HUES64 (cell line): Measurements from ENCODE around the gene DUSP7.

Experiments used
- H3K27ac ChIP-seq: 2 replicates; pipeline ENCODE4 v1.7.0; 2013; ENCODE audit warnings: low read depth, low read length, inconsistent platforms
- H3K27me3 ChIP-seq: 2 replicates; pipeline ENCODE4 v1.6.1; 2013; ENCODE audit warnings: mild to moderate bottlenecking, low read length; ENCODE audit not compliant: insufficient read depth
- H3K36me3 ChIP-seq: 2 replicates; pipeline ENCODE4 v1.6.1; 2013; ENCODE audit warnings: mild to moderate bottlenecking, low read length; ENCODE audit not compliant: insufficient read depth
- H3K4me1 ChIP-seq: 2 replicates; pipeline ENCODE4 v1.6.1; 2013; ENCODE audit warnings: mild to moderate bottlenecking, low read length, moderate library complexity; ENCODE audit not compliant: insufficient read depth
- H3K4me3 ChIP-seq: 2 replicates; pipeline ENCODE4 v1.5.1; 2013; ENCODE audit warnings: mild to moderate bottlenecking, low read length, moderate library complexity
- H3K9ac ChIP-seq: 2 replicates; pipeline ENCODE4 v1.6.1; 2013; ENCODE audit warnings: mild to moderate bottlenecking, low read depth, low read length
- H3K9me3 ChIP-seq: 2 replicates; pipeline ENCODE4 v1.6.1; 2013; ENCODE audit warnings: low read depth, low read length; ENCODE audit not compliant: insufficient read depth
- WGBS: fragments of 150-250, 120-280 bp; methylation state at CpG from one replicate; pipeline ENCODE4 v1.1.7; 2013; ENCODE audit warnings: missing lambda C conversion rate; 5-methylcytosine and 5-hydroxymethylcytosine counted together

The DUSP7 gene

DNA sequence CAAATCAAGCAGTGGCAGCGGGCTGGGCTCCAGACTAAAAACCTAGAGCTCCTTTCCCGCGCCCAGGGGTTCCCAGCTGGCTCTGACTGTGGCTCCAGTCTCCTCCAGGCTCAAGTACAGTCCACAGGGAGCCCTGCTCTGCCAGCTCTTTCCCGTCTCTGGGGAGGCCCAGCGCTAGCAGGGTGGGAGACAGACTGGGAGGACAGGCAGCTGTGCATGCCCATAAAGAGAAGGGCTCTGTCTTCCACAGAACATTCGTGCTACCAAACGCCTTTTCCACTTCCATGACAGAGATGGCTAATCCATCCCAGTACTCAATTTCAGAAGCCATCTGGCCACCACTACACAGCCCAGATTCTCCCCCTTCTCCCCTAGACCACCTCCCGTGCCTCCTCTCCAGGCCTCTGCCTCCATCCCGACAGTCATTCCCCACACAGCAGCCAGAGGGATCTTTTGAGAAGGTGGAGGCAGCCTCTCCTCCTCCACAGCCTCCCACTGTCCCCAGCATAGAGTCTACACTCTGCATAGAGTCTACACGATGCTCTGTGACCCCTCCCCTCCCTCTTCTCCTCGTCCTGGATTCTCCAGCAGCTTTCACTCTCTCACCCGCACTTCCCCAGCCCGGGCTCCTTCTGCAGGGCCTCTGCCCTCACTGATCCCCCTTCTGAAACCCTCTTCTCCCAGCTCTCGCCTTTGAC is 6.8 kb upstream of the DUSP7 start:
- Histone ChIP-seq H3K27me3 (no peaks in the 10 kb centered on the region), H3K9me3 (no peaks in the 10 kb centered on the region), H3K36me3 (no peaks in the 10 kb centered on the region), H3K9ac (no peak overlapping the region), H3K4me3 (no peak overlapping the region), H3K27ac (no peak overlapping the region), H3K4me1 (no peaks in the 10 kb centered on the region)
- WGBS: 79% methylated on average over 14 of the region's 14 CpGs

DNA sequence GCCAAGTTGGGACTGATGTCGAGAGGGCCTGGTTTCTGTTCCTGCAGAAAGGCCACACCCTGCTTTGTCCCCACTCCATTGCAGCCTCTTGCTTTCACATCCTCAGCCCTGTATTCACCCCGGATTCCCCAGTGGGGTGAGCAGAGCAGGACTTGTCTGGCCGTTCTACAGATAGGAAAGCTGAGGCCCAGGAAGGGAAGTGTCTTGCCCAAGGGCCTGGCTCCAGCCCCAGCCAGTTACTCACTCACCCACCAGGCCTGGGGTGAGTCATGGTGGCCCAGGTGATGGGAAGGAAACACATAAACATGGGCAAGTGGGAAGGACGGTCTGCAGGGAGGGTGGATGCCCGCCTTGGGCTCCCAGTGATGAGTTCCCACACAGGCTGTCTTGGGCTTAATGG is 6.1 kb upstream of the DUSP7 start:
- Histone ChIP-seq H3K4me1 (0 out of 2 replicates have a peak, but pooled peaks cover 2% of the 10 kb centered on the region), H3K27me3 (no peaks in the 10 kb centered on the region), H3K9me3 (no peaks in the 10 kb centered on the region), H3K9ac (no peak overlapping the region), H3K36me3 (no peaks in the 10 kb centered on the region), H3K4me3 (no peak overlapping the region), H3K27ac (no peak overlapping the region)
- WGBS: 79% methylated on average over 5 of the region's 5 CpGs

DNA sequence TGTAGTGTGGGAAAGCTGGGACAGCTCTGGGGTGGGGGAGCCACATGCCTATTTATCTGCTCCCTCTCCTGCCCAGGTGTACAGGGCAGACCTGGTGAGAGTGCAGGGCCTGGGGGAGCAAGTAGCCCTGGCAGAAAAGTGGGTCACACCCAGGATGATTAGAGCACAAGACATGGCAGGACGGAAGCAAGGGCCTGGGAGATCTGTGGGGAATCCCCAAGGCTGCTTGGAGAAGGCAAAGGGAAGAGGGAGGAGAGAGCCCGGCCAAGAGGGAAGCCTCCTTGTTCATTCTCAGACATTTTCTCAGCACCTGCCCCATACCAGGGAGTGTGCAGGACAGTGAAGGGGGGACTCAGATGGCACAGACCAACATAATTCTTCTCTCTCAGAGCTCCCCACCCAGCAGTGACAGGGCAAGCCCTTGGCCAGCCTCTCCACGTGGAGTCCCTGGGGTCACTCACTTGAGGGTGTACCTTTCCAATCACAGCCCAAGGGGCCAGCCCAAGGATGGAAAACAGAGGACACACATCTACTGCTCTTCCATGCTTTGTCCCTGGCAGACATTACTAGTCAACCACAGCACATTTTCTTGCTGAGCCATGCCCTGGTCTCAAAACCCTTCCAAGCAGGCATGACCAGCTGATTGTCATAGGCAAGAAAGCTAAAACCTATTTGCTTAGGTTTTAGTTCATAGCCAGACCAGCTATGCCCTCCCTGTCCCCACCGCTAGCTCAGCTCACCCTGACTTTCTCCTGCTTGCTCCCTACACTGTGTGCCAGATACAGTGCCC is 4.9 kb upstream of the DUSP7 start:
- Histone ChIP-seq H3K9ac (no peak overlapping the region), H3K9me3 (no peaks in the 10 kb centered on the region), H3K27me3 (no peaks in the 10 kb centered on the region), H3K27ac (no peak overlapping the region), H3K4me3 (no peak overlapping the region), H3K4me1 (0 out of 2 replicates have a peak, but pooled peaks cover 2% of the 10 kb centered on the region), H3K36me3 (no peaks in the 10 kb centered on the region)
- 83% methylated on average over 4 of the region's 4 CpGs for WGBS

DNA sequence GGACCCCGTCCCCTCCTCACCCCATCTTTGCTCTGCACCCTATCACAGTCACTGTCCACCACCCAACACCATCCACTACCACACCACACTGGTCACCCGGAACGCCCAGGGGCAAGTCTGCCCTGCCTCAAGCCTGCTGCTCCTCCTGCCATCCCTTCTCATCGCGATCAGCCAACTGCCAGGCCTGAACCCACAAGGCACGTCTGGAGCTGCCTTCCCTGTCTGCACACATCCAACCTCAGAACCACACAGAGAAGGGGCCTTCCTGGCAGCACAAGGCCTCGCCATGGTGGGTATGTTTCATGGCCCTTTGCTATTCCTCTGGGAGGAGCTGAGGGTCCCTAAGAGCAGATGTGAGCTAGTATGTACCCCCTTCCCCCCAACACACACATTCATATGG is 3.4 kb upstream of the DUSP7 start:
- WGBS: 84% methylated on average over 7 of the region's 7 CpGs
- Histone ChIP-seq H3K4me1 (0 out of 2 replicates have a peak, but pooled peaks cover 2% of the 10 kb centered on the region), H3K36me3 (no peaks in the 10 kb centered on the region), H3K9ac (no peak overlapping the region), H3K27me3 (peaks cover 7% of the 10 kb centered on the region), H3K9me3 (no peaks in the 10 kb centered on the region), H3K27ac (no peak overlapping the region), H3K4me3 (no peak overlapping the region)

DNA sequence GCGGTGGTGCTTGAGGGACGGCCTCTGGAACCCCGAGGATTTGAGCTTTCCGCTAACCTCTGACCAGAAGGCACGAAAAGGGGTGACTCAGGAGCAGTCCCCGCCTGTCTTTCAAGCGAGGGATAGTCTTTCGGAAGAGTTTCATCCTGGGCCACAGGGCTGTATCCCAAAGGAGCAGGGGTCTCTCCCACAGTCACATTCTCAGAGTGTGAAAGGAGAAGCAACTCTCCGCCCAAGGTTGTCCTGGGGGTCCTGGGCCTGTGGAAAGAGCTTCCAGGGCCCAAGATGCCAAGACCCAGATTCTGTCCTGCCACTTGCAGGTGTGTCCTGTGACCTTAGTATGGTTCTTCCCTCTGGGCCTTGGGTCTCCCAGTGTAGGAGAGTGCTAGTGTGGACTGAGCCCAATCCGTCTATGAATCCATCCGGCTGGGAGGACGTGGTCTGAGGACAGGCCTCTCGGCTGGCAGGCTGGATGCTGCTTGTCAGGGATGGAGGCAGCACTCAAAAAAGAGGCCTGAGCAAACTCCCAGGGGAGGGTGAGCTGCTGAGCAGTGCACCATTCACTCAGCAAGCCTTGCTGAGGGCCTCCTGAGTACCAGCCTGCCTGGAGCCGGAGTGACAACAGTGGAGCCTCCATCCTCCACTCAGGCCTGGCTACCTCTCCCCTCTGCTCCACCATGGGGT is 1.6 kb upstream of the DUSP7 start:
- Histone ChIP-seq H3K4me3 (peak overlapping the region; percentile 46), H3K27me3 (peaks cover 7% of the 10 kb centered on the region), H3K9ac (peak overlapping the region; percentile 43), H3K9me3 (no peaks in the 10 kb centered on the region), H3K36me3 (peaks cover 7% of the 10 kb centered on the region), H3K4me1 (0 out of 2 replicates have a peak, but pooled peaks cover 7% of the 10 kb centered on the region), H3K27ac (peak overlapping the region; percentile 7; the same call in 1 of the 2 replicates)
- 67% methylated on average over 14 of the region's 14 CpGs for WGBS

DNA sequence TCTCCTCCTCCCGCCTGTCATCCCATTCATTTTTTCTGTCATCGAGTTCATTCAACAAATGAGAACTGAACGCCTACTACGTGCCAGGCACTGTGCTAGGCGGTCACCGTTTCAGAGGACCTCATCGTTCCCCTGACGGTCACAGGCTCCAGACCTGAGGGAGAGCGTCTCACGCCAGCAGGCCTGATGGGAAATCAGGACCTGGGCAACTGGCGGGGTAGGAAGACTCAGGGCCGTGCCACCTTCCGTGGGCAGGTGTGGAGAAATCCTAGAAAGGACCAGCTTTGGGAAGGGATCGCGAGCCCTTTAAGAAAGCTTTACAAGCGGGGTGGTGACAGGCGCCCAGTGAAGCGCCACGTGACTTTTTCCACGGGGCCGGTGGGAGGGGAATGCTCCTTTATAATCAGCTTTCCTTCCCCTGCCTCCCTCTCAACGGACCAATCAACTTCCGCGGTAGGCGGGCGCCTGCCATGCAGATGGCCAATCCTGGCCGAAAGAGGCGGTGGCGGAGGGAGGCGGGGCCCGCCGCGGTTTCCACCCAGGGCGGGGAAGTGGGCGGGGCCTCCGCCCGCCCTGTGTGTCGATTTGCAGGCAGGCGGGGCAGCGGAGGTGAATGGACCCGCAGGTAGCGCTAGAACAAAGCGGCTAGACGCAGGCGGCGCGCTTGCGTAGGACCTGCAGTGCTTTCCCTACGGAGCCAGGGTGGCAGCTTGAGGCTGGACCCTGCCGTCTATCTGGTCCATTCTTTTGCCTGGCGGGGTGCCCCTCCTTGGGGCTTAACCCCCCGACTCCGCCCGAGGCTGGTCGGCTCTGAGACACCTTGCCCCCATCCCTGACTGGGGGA is 819 bp upstream of the DUSP7 start:
- peak overlapping the region; percentile 57 for H3K4me3 ChIP-seq
- WGBS: under 1% methylated on average over 55 of the region's 55 CpGs
- H3K9me3 ChIP-seq: no peaks in the 10 kb centered on the region
- H3K4me1 ChIP-seq: peaks cover 12% of the 10 kb centered on the region; the same call in 1 of the 2 replicates
- peaks cover 7% of the 10 kb centered on the region for H3K27me3 ChIP-seq
- H3K36me3 ChIP-seq: peaks cover 8% of the 10 kb centered on the region
- H3K27ac ChIP-seq: peak overlapping the region; percentile 7; the same call in 1 of the 2 replicates
- H3K9ac ChIP-seq: peak overlapping the region; percentile 43

DNA sequence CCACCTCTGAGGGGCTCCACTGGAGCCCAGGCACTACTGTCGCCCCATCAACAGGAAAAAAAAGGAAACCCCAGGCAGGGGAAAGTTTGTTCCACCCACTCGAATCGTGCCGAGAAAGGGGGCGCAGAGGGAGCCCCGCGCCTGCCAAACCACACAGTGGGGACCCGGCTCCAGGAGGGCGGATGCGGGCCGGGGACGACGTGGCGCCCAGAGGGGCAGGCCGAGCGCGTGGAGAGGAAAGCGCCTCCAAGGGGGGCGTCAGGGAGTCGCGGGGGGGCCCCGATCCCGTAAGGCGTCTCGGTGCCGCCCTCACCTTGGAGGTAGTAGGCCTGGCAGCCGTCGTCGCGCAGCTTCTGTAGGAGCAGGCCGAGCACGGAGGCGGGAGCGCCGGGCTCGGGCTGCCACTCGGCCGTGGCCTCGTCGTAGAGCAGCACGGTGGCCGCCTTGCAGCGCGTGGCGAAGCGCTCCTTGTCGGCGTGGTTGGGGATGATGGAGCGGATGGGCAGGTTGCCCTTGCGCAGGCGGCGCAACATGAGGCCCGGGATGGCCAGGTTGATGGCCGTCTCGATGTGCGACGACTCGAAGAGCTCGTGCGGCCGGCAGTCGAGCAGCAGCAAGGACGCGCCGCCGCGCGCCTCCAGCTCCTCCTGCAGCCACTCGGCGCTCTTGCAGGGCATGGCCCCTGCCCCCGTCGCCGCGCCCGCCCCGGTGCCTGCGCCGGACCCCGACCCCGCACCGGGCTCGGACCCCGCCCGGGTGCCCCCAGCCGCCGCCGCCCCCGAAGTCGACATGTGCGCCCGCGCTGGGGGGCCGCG is 627 bp downstream of the DUSP7 start:
- H3K9me3 ChIP-seq: no peaks in the 10 kb centered on the region
- peak overlapping the region; percentile 46 for H3K9ac ChIP-seq
- peak overlapping the region; percentile 61 for H3K4me3 ChIP-seq
- H3K27me3 ChIP-seq: peaks cover 7% of the 10 kb centered on the region
- H3K4me1 ChIP-seq: peaks cover 12% of the 10 kb centered on the region; the same call in 1 of the 2 replicates
- peaks cover 22% of the 10 kb centered on the region for H3K36me3 ChIP-seq
- 1% methylated on average over 94 of the region's 94 CpGs for WGBS
- no peak overlapping the region for H3K27ac ChIP-seq

DNA sequence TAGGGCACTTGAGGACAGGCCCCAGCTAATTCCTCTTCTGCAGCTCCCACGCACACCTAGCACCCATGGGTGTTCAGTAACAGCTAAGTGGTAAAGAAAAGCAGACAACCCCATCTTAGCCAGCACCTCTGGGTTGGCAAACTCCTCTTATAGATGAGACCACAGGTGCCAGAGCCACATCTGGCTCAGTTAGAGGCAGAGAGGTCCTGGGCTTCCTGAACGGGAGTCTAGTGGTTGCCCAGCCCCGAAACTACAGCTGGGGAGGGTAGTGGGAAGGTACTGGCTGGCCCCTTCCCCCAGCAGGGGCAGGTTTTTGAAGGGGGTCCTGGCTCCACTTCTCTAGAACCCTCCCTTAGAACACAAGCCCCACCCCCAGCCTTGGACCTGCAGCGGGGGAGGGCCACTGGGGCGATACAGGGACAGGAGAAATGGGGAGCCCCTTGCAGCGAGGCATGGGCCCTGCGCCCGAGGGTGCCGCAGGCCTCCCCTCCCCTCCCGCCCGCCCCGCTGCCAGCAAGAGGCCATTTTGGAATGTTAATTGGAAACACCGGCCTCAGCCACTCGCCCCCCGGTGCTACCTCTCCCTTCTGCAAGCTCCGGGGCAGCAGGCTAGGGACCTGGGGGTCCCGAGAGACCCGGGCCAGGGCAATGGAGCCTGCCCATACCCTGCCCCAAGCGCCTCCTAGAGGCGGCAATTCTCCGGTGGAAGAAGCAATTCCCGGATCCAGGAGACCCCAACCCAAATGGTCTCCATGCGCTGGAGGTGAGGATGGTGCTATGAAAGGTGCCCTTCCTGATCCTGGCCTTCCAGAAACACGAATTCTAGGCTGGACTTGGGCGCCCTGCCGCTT is 1.5 kb downstream of the DUSP7 start:
- peaks cover 7% of the 10 kb centered on the region for H3K27me3 ChIP-seq
- H3K9me3 ChIP-seq: no peaks in the 10 kb centered on the region
- H3K9ac ChIP-seq: peak overlapping the region; percentile 46
- H3K36me3 ChIP-seq: peaks cover 31% of the 10 kb centered on the region
- no peak overlapping the region for H3K27ac ChIP-seq
- peaks cover 12% of the 10 kb centered on the region; the same call in 1 of the 2 replicates for H3K4me1 ChIP-seq
- peak overlapping the region; percentile 61 for H3K4me3 ChIP-seq
- 17% methylated on average over 23 of the region's 26 CpGs for WGBS
